Kidney epithelial cell (primary cell): ENCODE measurements around the gene MED4. TPM values are rescaled to one million over a fixed set of nuclear protein-coding genes. Genes with fewer than 3 reads are reported as not detected.

Experiments used
- DNase-seq: peaks from one replicate; pipeline ENCODE4 v3.0.0-alpha.2; 2010; ENCODE audit warnings: low read depth
- H3K27me3 ChIP-seq: 2 replicates; pipeline ENCODE4 v1.6.0; 2011; ENCODE audit warnings: low read length; ENCODE audit not compliant: control insufficient read depth, insufficient read depth
- H3K36me3 ChIP-seq: 2 replicates; pipeline ENCODE4 v1.5.1; 2011; ENCODE audit warnings: low read length; ENCODE audit not compliant: control insufficient read depth, insufficient read depth
- H3K4me3 ChIP-seq: 2 replicates; pipeline ENCODE4 v1.5.1; 2011; ENCODE audit warnings: low read depth, mild to moderate bottlenecking, control low read depth, low read length
- CTCF ChIP-seq: IDR thresholded peaks from 2 replicates; pipeline ENCODE4 v1.5.1; 2011; ENCODE audit warnings: mild to moderate bottlenecking, moderate library complexity, low read length, control low read depth, inconsistent platforms; ENCODE audit not compliant: insufficient read depth, poor library complexity, severe bottlenecking
- total RNA-seq: library from RNA; depleted of rRNA; stranded (reverse); fragments of >200 nt; gene quantifications from 2 replicates; pipeline ENCODE4 v1.2.3, GENCODE V29; 2015

MED4 gene
- total RNA-seq, 1 donor from 2014 or later, result 39.2 TPM

GRCh38 chr13:48040049-48040448, 54.9 kb downstream of the MED4 start:
- no peak for TF ChIP-seq CTCF
- H3K4me3 ChIP-seq, result no peak overlapping the region
- H3K36me3 ChIP-seq, result no peaks in the 10 kb centered on the region
- DNase-seq, result no peak
- H3K27me3 ChIP-seq, result no peaks in the 10 kb centered on the region

- Histone ChIP-seq H3K36me3 (no peaks in the 10 kb centered on the region), H3K27me3 (no peaks in the 10 kb centered on the region), H3K4me3 (no peak overlapping the region)
- no peak for TF ChIP-seq CTCF
- no peak for DNase-seq
Measured at GRCh38 chr13:48038761-48039160, 56.1 kb downstream of the MED4 start.

- peak; percentile 77 for DNase-seq
- H3K27me3 ChIP-seq, result no peaks in the 10 kb centered on the region
- no peaks in the 10 kb centered on the region for H3K36me3 ChIP-seq
- peak within 1 kb of the TSS; percentile 68 for H3K4me3 ChIP-seq
- TF ChIP-seq CTCF, result peak; percentile 99
Measured at GRCh38 chr13:48037346-48038173, 57.3 kb downstream of the MED4 start, which contains the start of gene NUDT15. Gene NUDT15 (plus strand): TSS chr13:48037726. CDS start chr13:48037747, 21 bp downstream.

GRCh38 chr13:48029859-48030258, 65.0 kb downstream of the MED4 start:
- Histone ChIP-seq H3K27me3 (no peaks in the 10 kb centered on the region), H3K4me3 (no peak overlapping the region), H3K36me3 (no peaks in the 10 kb centered on the region)
- DNase-seq, result no peak
- no peak for TF ChIP-seq CTCF

GRCh38 chr13:48028066-48028465, 66.8 kb downstream of the MED4 start:
- H3K36me3 ChIP-seq, result no peaks in the 10 kb centered on the region
- H3K4me3 ChIP-seq, result no peak overlapping the region
- no peak for DNase-seq
- H3K27me3 ChIP-seq, result no peaks in the 10 kb centered on the region
- TF ChIP-seq CTCF, result no peak

Other genes with a start within 250 kb of the MED4 start
- gene SUCLA2, start 93.8 kb downstream of the MED4 start, total RNA-seq, result 32.7 and 36.8 TPM in 2 replicates
- gene NUDT15, start 57.4 kb downstream of the MED4 start, total RNA-seq, result 8.7 and 17.5 TPM in 2 replicates
- gene ITM2B, start 138.1 kb upstream of the MED4 start, total RNA-seq, result 241 and 246 TPM in 2 replicates
- 22.6 and 27.1 TPM in 2 replicates for gene RB1, start 208.6 kb upstream of the MED4 start, total RNA-seq